NCI-H2107 treated with DMSO at 0.1 percent for 48 hours (cell line): ENCODE data around the gene KAT6B.
"Not testable (repeated sequence)": the region's sequence is repeated elsewhere in the genome, so short reads cannot be mapped to it uniquely, and the experiment has no call there.

Experiments
- DNase-seq: peaks from one replicate; lab custom pipeline; 2025; ENCODE audit not compliant: unreplicated experiment; lab: John Stamatoyannopoulos, UW

KAT6B gene

DNA sequence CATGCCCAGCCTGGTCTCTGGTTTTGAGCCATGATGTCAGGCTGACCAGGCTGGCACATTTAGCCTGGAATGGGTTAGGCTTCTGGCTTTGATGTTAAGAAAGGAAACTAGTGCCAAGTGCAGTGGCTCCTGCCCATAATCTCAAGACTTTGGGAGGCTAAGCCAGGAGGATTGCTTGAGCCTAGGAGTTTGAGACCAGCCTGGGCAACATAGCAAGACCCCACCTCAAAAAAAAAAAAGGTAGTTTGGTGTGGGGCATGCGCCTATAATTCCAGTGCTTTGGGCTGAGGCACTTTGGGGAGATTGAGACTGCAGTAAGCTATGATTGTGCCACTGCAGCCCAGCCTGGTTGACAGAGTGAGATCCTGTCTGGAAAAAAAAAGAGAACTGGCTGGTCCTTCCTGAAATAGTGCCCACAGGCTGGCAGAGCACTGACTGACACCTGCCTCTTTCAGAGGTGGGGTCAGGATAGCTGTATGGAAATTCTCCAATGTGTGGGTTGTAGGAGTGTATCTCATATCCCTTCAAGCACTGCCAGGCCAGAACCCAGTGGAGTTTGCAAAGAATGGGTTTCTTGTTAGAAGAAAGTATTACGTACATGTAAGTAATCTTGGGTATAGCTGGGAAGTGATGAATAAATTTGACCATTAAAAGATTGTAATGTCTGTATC is 61.3 kb downstream of the KAT6B start:
- DNase-seq, result no peak

DNA sequence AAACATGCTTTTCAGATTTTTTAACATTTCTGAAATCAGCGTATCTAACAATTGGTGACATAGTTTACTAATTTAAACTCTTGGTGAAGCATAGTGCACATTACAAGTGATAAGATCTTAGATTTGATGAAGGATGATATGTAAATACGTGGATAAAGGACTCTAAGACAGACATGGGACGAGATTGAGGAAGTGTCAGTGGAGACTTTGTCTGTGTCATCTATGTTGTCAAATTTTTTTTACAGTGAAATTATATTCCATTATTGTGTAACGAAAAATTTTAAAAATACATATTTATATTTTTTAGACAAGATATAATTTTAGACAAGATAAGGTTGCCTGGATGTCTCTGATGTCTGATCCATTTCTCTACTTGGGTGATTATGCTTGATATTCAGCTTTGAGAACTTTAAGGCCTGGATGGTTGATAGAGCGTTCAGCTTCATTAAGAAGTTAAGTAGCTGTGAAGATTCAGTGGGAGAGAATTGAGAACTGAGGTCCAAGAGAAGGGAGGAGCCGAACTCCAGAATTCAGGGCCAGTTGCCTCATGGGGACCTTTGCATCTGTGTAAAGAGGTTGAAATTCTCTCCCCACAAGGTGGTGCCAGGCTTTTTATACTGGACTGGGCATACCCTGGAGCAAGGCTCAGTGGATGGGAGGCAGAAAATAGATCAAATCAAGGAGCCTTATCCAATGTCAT is 62.7 kb downstream of the KAT6B start:
- no peak for DNase-seq

- DNase-seq, result no peak
These were observed 63.2 kb downstream of the KAT6B start for GRCh38 chr10:74889662-74889998.

DNA sequence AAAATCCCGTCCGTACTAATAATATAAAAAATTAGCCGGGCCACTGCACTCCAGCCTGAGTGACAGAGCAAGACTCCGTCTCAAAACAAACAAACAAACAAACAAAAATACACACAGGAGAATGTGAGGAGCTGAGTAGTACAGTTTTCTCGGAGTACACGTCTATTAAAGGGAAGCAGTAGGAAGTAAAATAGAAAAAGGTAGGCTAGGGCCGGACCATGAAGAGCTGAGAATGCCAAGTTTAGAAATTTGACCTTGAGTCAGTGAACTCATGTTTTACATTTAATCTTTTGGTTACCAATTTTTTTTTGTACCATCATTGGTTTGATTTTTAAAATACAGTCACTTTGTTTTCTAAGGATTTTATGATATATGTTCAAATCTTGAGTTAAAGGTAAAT is 64.1 kb downstream of the KAT6B start:
- DNase-seq, result no peak

- no peak for DNase-seq
These were observed 64.7 kb downstream of the KAT6B start for GRCh38 chr10:74891053-74891452.

DNA sequence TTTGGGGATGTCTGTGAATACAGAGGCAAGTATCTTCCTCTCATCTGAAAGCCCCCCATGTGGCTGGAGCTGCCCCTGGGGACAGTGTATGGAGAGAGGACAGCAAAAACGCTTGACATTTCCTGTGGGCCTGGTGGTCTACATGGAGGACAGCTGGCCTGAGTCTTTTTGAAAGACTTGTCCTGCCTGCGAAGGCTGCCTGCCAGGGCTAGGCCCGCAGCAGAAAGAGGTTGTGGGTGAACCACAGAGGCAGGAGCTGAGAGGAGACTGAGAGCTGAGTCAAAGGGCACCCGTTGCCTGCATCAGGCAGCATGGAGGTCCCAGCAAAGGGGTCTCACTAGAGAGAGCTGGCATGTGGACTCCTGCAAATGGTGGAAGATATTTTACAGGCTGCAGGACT is 66.4 kb downstream of the KAT6B start:
- DNase-seq, result no peak

GRCh38 chr10:74893329-74893728 is 66.9 kb downstream of the KAT6B start:
- not testable (repeated sequence) for DNase-seq

- no peak for DNase-seq
These were observed 70.6 kb downstream of the KAT6B start for GRCh38 chr10:74896788-74897527.

- no peak for DNase-seq
These were observed 72.0 kb downstream of the KAT6B start for GRCh38 chr10:74898201-74898976.

- DNase-seq, result no peak
These were observed 73.9 kb downstream of the KAT6B start for GRCh38 chr10:74900297-74900696.

GRCh38 chr10:74901301-74901700 is 74.9 kb downstream of the KAT6B start:
- no peak for DNase-seq

DNA sequence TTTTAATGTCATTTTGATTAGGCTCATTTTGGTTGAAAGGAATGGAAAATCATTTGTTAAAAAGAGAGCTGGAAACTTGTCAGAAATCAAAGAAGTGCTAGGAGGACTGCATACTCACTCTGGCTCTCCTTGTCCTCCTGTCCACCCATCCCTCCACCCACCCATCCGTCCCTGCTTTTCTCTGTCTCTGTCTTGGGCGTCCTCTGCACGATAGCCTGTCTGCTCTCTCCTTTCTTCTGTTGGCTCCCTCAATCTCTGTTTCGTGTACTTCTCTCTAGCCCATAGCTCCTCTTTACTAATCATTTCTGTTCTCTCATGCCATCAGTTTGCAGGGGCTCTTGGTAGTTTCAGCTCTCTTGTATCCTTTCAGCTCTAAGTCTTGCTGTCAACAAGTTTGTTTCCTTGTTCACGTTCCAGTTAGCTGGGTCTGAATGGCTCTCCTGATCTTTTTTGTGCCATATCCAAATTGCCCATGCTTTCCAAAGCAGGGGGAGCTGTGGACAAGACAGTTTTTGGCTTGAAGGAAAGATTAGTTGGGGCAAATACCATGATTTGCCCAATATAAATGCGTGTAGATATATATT is 75.6 kb downstream of the KAT6B start:
- no peak for DNase-seq

DNA sequence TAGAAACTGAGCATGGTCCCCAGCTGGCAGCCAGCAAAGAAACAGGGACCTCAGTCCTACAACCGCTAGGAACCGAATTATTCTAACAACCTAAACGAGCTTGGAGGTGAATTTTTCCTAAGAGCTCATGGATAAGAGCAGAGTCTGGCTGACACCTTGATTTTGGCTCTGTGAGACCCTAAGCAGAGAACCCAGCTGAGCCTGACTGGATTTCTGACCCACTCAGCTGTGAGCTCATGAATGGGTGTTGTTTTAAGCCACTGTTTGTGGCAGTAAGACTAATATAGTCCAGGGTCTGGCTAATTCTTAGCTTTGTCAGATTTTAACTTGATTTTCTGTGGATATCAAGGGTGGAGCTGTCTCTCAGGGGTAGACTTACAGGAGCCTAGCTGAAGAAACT is 77.1 kb downstream of the KAT6B start:
- no peak for DNase-seq

GRCh38 chr10:74906611-74907198 is 80.3 kb downstream of the KAT6B start:
- DNase-seq, result no peak

DNA sequence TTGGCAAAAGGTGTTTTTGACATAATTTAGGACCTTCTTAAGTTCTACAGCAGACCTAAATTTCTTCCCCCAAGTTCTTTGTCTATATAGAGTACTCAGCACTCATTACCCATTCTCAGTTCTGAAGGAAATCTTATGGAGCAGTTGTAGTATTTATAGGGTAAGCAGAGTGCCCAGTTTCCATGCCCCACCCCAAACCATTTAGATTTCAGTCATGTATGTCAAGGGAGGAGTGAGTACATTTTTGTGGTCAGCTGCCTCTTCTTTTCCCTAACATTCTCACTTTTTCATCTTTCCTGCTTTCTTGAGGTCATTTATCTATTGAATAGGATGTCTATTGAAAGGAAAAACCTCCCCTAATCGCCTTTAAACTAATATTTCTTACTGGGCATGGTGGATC is 83.3 kb downstream of the KAT6B start:
- DNase-seq, result no peak

DNA sequence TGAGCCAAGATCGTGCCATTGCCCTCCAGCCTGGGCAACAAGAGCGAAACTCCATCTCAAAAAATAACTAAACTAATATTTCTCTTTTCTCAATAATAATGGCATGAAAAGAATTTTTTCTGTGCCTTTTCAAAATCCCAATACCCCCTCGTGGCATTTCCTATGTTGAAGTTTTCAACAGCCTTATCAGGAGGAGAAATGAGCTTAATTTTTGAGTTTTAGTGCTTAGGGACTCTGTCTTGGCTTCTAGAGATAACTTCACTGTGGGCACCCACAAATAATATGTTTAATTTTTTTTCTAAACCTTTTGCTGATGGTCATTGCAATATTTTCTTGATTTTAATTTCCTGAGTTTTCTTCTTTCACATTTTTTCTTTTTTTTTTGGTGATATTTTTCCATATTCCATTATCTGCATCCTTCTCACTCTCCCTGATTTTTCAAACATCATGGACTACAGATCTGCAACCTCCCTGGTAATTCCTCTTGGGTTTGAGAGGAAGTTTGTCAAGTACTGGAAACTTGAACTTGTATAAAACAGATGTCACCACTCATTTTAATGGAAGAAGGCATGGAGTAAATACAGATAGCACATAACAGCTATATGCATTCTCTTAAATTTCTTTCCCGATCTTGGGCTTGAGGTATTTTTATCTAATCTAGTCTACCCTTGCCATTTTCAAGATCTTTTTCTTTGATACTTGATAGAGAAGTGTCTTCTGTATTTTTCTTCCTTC is 84.0 kb downstream of the KAT6B start:
- DNase-seq, result no peak

- DNase-seq, result no peak
These were observed 84.6 kb downstream of the KAT6B start for GRCh38 chr10:74910976-74911350.

GRCh38 chr10:74912182-74912581 is 85.8 kb downstream of the KAT6B start:
- DNase-seq, result no peak

DNA sequence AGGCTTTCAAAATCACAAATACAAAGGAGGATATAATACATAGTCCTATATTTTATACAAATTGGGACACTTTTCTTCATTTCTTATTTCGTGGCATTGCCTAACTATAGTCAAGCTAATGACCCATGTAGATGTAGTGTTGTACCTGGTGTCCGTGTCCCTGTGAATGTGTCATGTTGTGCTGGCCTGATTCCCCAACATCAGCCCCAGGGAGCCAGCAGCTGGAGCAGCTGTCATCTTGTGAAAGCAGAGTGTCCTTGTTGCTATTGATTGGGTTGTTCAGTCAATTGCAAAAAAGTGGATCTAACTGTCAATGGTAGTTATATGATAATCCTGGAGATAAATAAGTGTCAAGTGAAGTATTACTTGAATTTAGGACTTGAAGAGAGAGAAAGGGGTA is 86.3 kb downstream of the KAT6B start:
- DNase-seq, result no peak

- DNase-seq, result no peak
These were observed 87.1 kb downstream of the KAT6B start for GRCh38 chr10:74913377-74913979.
